Fibroblast of lung (primary cell): ENCODE results near the gene IL16. TPM values are rescaled to one million over a fixed set of nuclear protein-coding genes. Genes with fewer than 3 reads are reported as not detected.

Source experiments
- DNase-seq, 2 donors: peaks; one replicate each; pipeline versions ENCODE4 v3.0.0 to v3.0.0-alpha.2; 2010; ENCODE audit warnings: low read depth in 2 of 2
- H2AFZ ChIP-seq: 2 replicates; pipeline ENCODE4 v1.5.1; 2012; ENCODE audit warnings: low read length, control low read depth, inconsistent platforms
- H3K27ac ChIP-seq: 2 replicates; pipeline ENCODE4 v1.5.1; 2011; ENCODE audit warnings: low read length, control low read depth; ENCODE audit not compliant: insufficient read depth
- H3K27me3 ChIP-seq: 2 replicates; pipeline ENCODE4 v1.5.1; 2011; ENCODE audit warnings: mild to moderate bottlenecking, low read length; ENCODE audit not compliant: control insufficient read depth, insufficient read depth
- H3K36me3 ChIP-seq: 2 replicates; pipeline ENCODE4 v1.5.1; 2011; ENCODE audit warnings: low read length; ENCODE audit not compliant: control insufficient read depth, insufficient read depth
- H3K4me1 ChIP-seq: 2 replicates; pipeline ENCODE4 v1.5.1; 2011; ENCODE audit warnings: low read length; ENCODE audit not compliant: control insufficient read depth, insufficient read depth; ENCODE audit errors: extremely low read depth
- H3K4me2 ChIP-seq: 2 replicates; pipeline ENCODE4 v1.5.1; 2011; ENCODE audit warnings: low read length, control low read depth; ENCODE audit not compliant: insufficient read depth; ENCODE audit errors: extremely low read depth
- H3K4me3 ChIP-seq, 4 experiments: fragments of 200-600 bp in 1 of 4; sonication (generic) in 1 of 4; replicated peaks in 1 of 4; 2 replicates each; pipeline ENCODE4 v1.5.1; 2011 to 2016; ENCODE audit warnings: low read length in 4 of 4, low read depth in 3 of 4, mild to moderate bottlenecking in 3 of 4, control low read depth in 2 of 4, inconsistent platforms in 1 of 4, mixed read lengths in 1 of 4; ENCODE audit not compliant: insufficient read depth in 1 of 4; ENCODE audit errors: control extremely low read depth in 1 of 4
- H3K79me2 ChIP-seq: 2 replicates; pipeline ENCODE4 v1.5.1; 2012; ENCODE audit warnings: mild to moderate bottlenecking, low read length, inconsistent platforms; ENCODE audit not compliant: control insufficient read depth, insufficient read depth
- H3K9ac ChIP-seq: 2 replicates; pipeline ENCODE4 v1.5.1; 2011; ENCODE audit warnings: mild to moderate bottlenecking, low read length, control low read depth; ENCODE audit not compliant: insufficient read depth
- H3K9me3 ChIP-seq: 2 replicates; pipeline ENCODE4 v1.5.1; 2012; ENCODE audit warnings: low read depth, low read length; ENCODE audit not compliant: control insufficient read depth, insufficient read depth
- H4K20me1 ChIP-seq: 2 replicates; pipeline ENCODE4 v1.5.1; 2011; ENCODE audit warnings: low read length; ENCODE audit not compliant: control insufficient read depth, insufficient read depth; ENCODE audit errors: extremely low read depth
- EZH2 ChIP-seq: IDR thresholded peaks from 2 replicates; pipeline ENCODE4 v1.5.1; 2012; ENCODE audit warnings: low read length, control low read depth, mild to moderate bottlenecking; ENCODE audit errors: missing control alignments
- polyA plus RNA-seq, 2 donors: library from polyadenylated mRNA; depleted of rRNA in 1 of 2; stranded (reverse) in 1 of 2; unstranded in 1 of 2; fragments of >200 nt; gene quantifications; 2 replicates each; pipeline ENCODE4 v1.2.1, GENCODE V29; 2011 to 2012; ENCODE audit warnings: missing spikeins in 1 of 2
- total RNA-seq: library from RNA; depleted of rRNA; stranded (reverse); fragments of >200 nt; gene quantifications from 2 replicates; pipeline ENCODE4 v1.2.1, GENCODE V29; 2014
- TF ChIP-seq, protein P1 (sequence below), 2 donors: IDR thresholded peaks in 1 of 2; conservative IDR thresholded peaks in 1 of 2; 1 replicate in 1 of 2; 2 replicates in 1 of 2; pipeline ENCODE4 v1.5.1; 2011 to 2012; ENCODE audit warnings: low read length in 2 of 2, control low read depth in 1 of 2, inconsistent platforms in 1 of 2, low read depth in 1 of 2, mild to moderate bottlenecking in 1 of 2

The IL16 gene
- total and polyA plus RNA-seq, 2 donors (not counting 1 experiment from before 2014, with no cell fraction given) = 0.96 to 5.0 TPM

GRCh38 chr15:81242778-81243177, 46.1 kb downstream of the IL16 start:
- H3K79me2 ChIP-seq = no peaks in the 10 kb centered on the region
- H3K27me3 ChIP-seq = no peaks in the 10 kb centered on the region
- no peak for DNase-seq
- H3K4me2 ChIP-seq = no peak overlapping the region
- H3K36me3 ChIP-seq = no peaks in the 10 kb centered on the region
- H3K27ac ChIP-seq = no peak overlapping the region
- H3K9me3 ChIP-seq = no peaks in the 10 kb centered on the region
- no peak for TF ChIP-seq EZH2
- TF ChIP-seq, protein P1, sequence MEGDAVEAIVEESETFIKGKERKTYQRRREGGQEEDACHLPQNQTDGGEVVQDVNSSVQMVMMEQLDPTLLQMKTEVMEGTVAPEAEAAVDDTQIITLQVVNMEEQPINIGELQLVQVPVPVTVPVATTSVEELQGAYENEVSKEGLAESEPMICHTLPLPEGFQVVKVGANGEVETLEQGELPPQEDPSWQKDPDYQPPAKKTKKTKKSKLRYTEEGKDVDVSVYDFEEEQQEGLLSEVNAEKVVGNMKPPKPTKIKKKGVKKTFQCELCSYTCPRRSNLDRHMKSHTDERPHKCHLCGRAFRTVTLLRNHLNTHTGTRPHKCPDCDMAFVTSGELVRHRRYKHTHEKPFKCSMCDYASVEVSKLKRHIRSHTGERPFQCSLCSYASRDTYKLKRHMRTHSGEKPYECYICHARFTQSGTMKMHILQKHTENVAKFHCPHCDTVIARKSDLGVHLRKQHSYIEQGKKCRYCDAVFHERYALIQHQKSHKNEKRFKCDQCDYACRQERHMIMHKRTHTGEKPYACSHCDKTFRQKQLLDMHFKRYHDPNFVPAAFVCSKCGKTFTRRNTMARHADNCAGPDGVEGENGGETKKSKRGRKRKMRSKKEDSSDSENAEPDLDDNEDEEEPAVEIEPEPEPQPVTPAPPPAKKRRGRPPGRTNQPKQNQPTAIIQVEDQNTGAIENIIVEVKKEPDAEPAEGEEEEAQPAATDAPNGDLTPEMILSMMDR (conservative IDR thresholded peaks at IDR 0.05 in 1 of 2, IDR thresholded peaks at IDR 0.05 in 1 of 2; ENCODE audit: low read depth in 1 of 2, low read length in 2 of 2) = no peak
- H4K20me1 ChIP-seq = no peaks in the 10 kb centered on the region
- H2AFZ ChIP-seq = no peak overlapping the region
- H3K9ac ChIP-seq = no peak overlapping the region
- H3K4me3 ChIP-seq = no peak overlapping the region
- H3K4me1 ChIP-seq = no peaks in the 10 kb centered on the region

- H3K27ac ChIP-seq = no peak overlapping the region
Observed at GRCh38 chr15:81244306-81244705, 47.6 kb downstream of the IL16 start.

DNA sequence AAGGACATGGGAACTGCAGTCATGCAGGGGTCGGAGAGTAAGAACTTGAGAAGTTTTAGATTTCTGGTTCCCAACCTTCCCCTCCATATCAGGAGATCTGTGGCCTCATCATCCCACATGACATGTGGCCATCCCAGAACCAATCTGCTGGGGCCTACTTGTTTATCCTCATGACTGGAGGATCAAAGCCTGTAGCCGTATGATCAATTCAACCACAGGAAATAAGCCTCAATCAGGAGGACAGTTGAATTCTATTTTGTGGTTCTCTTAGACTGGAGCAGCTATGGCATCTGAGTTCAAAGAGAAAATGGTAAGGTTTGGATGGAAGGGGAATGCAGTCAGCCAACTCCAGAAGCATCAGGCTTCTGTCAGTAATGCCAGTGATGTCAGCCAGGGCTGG, 57.2 kb downstream of the IL16 start:
- Histone ChIP-seq H3K4me3 (no peak overlapping the region), H3K36me3 (no peaks in the 10 kb centered on the region), H4K20me1 (no peaks in the 10 kb centered on the region), H3K4me2 (no peak overlapping the region), H2AFZ (no peak overlapping the region), H3K79me2 (no peaks in the 10 kb centered on the region), H3K9me3 (no peaks in the 10 kb centered on the region), H3K27ac (no peak overlapping the region), H3K27me3 (no peaks in the 10 kb centered on the region), H3K9ac (no peak overlapping the region), H3K4me1 (no peaks in the 10 kb centered on the region)
- TF ChIP-seq, protein P1 (conservative IDR thresholded peaks at IDR 0.05 in 1 of 2, IDR thresholded peaks at IDR 0.05 in 1 of 2; ENCODE audit: low read depth in 1 of 2, low read length in 2 of 2) = no peak
- no peak for TF ChIP-seq EZH2
- DNase-seq = no peak

More at GRCh38 chr15:81244306-81244705, 47.6 kb downstream of the IL16 start:
- Histone ChIP-seq H3K36me3 (no peaks in the 10 kb centered on the region), H3K9ac (no peak overlapping the region), H2AFZ (no peak overlapping the region), H3K79me2 (no peaks in the 10 kb centered on the region), H3K27me3 (no peaks in the 10 kb centered on the region), H3K4me2 (no peak overlapping the region), H4K20me1 (no peaks in the 10 kb centered on the region), H3K9me3 (no peaks in the 10 kb centered on the region), H3K4me3 (no peak overlapping the region), H3K4me1 (no peaks in the 10 kb centered on the region)
- TF ChIP-seq, protein P1 (conservative IDR thresholded peaks at IDR 0.05 in 1 of 2, IDR thresholded peaks at IDR 0.05 in 1 of 2; ENCODE audit: low read depth in 1 of 2, low read length in 2 of 2) = no peak
- no peak for TF ChIP-seq EZH2
- no peak for DNase-seq
